Occipital lobe (tissue), 2 donors: Measurements from ENCODE around the gene IL10RB. TPM values are rescaled to one million over a fixed set of nuclear protein-coding genes. Genes with fewer than 3 reads are reported as not detected.
"Not testable (repeated sequence)": the region's sequence is repeated elsewhere in the genome, so short reads cannot be mapped to it uniquely, and the experiment has no call there.

Experiments used
- DNase-seq: peaks from one replicate; lab custom pipeline; 2025; lab: John Stamatoyannopoulos, UW
- total RNA-seq: library from RNA; depleted of rRNA; stranded (reverse); fragments of >200 nt; gene quantifications from one replicate; pipeline ENCODE4 v1.2.3, GENCODE V29; 2014

IL10RB gene
- total RNA-seq, 1 donor from 2014 or later = 10.3 TPM

GRCh38 chr21:33240404-33240803 is 25.8 kb upstream of the IL10RB start:
- no peak for DNase-seq

- no peak for DNase-seq
Observed at GRCh38 chr21:33241846-33242245, 24.3 kb upstream of the IL10RB start.

DNA sequence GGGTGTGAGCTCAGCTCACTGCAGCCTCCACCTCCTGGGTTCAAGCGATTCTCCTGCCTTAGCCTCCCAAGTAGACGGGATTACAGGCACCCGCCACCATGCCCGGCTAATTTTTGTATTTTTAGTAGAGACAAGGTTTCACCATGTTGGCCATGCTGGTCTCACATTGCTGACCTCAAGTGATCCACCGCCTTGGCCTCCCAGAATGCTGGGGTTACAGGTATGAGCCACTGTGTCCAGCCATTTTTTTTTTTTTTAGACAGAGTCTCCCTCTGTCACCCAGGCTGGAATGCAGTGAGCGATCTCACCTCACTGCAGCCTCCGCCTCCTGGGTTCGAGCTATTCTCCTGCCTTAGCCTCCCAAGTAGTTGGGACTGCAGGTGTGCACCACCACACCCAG is 23.3 kb upstream of the IL10RB start:
- DNase-seq = not testable (repeated sequence)

GRCh38 chr21:33244082-33244778 is 21.9 kb upstream of the IL10RB start:
- no peak for DNase-seq

DNA sequence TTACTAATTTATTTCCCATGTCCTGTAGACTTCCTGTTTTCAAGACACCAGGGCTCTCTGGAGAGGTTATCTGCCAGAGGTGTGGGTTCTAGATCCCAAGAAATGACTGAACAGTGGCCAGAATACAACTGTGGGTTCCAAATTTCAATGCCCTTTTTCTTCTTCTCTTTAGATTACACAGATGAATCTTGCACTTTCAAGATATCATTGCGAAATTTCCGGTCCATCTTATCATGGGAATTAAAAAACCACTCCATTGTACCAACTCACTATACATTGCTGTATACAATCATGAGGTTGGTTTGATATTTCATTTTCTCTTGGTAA is 21.4 kb upstream of the IL10RB start:
- DNase-seq = no peak

DNA sequence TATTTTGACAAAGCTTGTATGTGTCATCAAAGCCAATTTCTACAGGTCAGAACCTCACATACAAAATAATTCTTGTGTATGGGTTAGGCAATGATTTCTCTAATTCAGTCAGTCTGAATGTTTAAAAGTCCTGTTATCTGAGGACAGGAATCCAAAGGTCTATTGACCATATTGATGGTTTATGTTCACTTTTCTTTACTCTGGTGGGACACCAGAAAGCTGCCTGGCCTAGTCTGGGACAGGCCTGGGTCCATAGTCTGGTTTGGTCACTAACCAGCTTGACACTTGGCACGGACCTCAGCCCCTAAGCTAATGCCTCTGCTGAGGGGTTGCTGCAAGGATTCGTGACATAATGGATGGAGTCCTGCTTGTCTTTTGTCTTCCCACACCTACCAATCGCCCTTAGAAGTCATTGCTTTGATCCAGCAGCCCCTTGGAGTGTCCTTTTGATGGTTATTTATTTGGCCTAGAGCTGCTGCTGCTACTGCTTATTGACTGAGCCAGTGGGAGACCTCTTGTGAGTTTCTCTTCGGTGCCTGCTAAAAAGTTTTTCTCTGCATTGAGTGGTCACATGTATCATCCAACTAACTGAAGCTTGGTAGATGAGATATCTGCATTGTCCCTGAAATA is 20.8 kb upstream of the IL10RB start:
- DNase-seq = no peak

DNA sequence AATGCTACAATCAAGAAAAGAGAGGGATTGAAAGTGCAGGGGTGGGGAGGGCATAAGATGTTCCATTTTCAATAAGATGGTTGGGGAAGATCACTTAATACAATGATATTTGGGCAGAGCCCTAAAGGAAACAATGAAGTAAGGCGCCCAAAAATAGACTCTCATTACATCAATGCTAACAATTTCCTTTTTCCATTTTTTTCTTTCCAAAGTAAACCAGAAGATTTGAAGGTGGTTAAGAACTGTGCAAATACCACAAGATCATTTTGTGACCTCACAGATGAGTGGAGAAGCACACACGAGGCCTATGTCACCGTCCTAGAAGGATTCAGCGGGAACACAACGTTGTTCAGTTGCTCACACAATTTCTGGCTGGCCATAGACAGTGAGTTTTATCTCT is 19.7 kb upstream of the IL10RB start:
- DNase-seq = no peak

DNA sequence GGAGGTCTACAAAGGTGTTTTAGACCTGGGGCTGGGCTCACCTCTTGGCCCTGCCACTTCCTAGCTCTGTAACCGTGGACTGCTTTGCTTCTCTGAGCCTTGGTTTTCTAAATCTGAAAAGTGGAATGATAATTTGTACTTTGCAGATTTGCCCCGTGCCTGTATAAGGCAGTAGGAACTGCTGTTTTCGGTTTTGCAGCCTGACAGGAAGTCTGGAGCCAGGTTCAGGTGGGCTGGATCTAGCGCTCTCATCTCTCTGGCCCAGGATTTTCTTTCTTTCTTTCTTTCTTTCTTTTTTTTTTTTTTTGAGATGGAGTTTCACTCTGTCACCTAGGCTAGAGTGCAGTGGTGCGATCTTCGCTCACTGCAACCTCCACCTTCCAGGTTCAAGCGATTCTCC is 19.2 kb upstream of the IL10RB start:
- DNase-seq = no peak

DNA sequence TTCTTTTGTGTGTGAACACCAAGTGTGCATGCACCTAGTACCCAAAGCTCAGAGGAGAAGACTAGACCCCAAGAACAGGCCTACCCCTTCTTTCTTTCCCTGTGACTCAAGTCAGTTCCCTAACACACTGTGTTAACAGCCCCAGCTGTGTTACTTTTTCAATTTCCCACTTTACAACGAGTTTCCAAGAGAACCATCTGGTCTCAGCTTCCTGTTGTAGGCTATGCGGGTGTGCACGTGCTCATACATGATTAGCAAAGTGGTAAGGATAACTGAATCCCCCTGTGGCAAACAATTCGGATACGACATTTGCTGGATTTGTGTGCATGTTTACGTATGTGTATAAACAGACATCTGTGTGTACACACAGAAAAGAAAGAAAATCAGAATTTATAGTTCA is 18.6 kb upstream of the IL10RB start:
- no peak for DNase-seq

GRCh38 chr21:33249331-33250002 is 16.7 kb upstream of the IL10RB start:
- DNase-seq = no peak

DNA sequence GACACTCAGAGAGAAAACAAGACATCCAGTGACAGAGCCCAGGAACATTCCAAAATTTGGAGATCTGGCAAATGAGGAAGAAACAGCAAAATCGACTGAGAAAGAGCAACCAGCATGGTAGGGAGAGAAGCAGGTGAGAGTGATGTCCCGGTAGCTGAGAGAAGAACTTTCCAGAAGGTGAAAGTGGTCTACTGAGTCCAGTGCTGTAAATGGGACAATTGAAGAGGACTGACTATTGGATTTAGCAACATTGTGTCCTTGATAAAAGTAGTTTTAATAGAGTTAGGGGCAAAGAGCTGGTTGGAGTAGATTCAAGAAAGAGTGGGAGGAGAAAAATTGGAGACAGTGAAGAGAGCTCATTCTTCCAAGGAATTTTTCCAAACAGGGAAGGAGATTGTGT is 15.0 kb upstream of the IL10RB start:
- no peak for DNase-seq

DNA sequence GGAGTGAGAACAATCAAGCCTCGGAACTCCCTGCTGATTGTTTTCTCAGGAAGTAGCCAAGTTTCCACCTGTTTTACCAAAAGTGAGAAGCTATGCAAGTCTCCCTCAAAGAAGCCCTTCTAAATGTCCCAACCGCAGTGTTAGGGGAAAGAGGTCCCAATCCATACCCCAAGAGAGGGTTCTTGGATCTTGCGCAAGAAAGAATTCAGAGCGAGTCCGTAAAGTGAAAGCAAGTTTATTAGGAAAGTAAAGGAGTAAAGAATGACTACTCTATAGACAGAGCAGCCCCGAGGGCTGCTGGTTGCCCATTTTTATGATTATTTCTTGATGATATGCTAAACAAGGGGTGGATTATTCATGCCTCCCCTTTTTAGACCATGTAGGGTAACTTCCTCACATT is 12.8 kb upstream of the IL10RB start:
- not testable (repeated sequence) for DNase-seq

DNA sequence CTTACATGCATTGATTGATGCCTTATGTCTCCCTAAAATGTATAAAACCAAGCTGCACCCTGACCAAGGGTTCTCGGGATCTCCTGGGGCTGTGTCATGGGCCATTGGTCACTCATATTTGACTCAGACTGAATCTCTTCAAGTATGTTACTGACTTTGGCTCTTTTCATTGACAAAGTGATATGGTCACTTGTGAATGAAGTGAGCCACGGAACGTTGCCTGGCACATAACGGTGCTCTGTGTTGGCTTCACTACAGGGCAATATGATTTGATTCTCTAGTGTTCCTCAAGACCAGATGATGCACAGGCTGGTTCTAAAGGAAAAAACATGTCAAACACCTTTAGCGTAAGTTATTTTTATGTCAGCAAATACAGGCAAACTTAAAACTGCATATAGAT is 11.4 kb upstream of the IL10RB start:
- no peak for DNase-seq

GRCh38 chr21:33255404-33255803 is 10.8 kb upstream of the IL10RB start:
- no peak for DNase-seq

DNA sequence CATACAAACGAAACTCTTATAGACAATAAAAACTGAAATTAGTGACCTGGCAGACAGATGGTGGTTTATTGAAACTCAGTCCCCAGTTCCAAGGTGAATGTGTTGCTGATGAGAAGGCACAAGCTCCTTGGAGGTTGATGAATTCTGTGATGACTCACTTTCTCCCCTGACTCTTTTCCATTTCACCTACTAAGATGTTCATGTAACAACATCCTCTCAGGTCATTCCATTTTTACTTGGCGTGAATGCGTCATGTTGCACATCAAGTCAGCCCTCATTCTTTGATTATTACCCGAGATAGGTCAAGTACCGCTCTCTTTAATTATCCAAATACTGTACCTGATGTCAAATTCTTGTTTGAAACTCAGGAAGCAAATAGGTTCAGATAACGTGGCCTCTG is 10.1 kb upstream of the IL10RB start:
- DNase-seq = no peak

GRCh38 chr21:33257094-33257803 is 8.9 kb upstream of the IL10RB start:
- no peak for DNase-seq

DNA sequence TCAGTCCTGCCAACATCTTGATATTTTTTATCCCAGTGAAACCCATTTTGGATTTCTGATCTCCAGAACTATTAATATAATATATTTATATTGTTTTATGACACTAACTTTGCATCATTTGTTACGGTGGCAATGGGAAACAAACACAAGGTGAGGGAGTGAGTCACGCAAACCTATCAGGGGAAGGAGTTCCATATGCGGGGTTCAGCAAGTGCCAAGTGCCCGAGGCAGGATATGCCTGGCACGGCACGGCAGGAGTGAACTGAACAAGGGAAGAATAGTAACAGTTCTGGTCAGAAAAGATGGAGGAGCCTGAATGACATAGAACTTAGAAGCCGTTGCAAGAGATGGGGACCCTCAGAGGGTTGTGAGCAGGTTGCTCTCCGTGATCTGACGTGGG is 7.7 kb upstream of the IL10RB start:
- DNase-seq = no peak

GRCh38 chr21:33259428-33259827 is 6.7 kb upstream of the IL10RB start:
- no peak for DNase-seq

DNA sequence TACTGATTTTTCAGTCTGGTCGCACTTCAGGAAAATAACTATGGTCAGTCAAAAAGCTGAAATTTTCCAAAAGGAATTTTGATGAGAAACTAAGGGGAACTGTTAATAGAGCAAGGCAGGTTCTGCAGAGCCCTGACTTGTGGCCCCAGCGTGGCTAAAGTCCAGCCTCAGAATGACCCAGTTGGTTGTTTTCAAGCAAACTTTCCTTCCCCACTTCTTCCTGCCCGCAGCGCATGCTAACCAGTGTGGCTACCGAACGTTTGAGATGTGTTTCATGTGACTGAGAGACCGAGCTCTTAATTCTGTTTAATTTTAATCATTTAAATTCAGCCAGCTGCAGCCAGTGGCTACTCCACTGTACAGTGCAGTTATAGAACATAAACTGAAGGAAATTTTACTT is 6.2 kb upstream of the IL10RB start:
- no peak for DNase-seq

- no peak for DNase-seq
Observed at GRCh38 chr21:33261635-33262034, 4.5 kb upstream of the IL10RB start.

GRCh38 chr21:33262921-33263320 is 3.2 kb upstream of the IL10RB start:
- no peak for DNase-seq

- no peak for DNase-seq
Observed at GRCh38 chr21:33264561-33264960, 1.6 kb upstream of the IL10RB start.

GRCh38 chr21:33265664-33266049 is 510 bp upstream of the IL10RB start:
- DNase-seq = no peak
